ENCODE measurements around the gene SMIM10L2A.

DNA sequence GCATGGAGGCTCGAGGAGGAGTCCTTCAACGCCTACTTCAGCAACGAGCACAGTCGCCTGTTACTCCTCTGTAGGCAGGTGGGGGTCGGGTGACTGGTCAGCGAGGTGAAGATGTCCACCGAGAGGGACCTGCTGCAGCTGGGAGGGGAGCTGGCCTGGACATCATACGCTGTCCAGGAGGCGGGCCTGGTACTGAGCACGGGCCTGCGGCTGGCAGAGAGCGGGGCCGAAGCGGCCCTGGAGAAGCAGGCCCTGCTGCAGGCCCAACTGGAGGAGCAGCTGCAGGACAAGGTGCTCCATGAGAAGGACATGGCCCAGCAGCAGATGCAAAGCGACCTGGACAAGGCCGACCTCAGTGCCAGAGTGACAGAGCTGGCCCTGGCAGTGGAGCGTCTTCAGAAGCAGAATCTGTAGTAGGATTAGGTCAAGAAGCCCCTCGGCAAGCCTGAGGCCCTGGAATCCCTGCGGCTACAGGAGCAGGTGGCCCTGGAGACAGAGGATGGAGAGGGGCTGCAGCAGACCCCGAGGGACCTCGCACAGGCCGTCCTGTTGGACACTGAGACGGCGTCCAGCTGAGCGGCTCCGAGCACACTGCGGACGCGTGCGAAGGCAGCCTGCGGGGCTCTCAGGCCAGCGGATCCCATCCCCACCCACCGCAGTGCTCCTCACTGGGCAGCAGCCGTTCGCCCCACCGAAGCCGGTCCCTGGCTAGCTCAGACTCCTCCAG, 11.9 kb downstream of the SMIM10L2A start:
- no peak for TF ChIP-seq POLR2A (IDR thresholded peaks at IDR 0.05)
- TF ChIP-seq, protein P1, sequence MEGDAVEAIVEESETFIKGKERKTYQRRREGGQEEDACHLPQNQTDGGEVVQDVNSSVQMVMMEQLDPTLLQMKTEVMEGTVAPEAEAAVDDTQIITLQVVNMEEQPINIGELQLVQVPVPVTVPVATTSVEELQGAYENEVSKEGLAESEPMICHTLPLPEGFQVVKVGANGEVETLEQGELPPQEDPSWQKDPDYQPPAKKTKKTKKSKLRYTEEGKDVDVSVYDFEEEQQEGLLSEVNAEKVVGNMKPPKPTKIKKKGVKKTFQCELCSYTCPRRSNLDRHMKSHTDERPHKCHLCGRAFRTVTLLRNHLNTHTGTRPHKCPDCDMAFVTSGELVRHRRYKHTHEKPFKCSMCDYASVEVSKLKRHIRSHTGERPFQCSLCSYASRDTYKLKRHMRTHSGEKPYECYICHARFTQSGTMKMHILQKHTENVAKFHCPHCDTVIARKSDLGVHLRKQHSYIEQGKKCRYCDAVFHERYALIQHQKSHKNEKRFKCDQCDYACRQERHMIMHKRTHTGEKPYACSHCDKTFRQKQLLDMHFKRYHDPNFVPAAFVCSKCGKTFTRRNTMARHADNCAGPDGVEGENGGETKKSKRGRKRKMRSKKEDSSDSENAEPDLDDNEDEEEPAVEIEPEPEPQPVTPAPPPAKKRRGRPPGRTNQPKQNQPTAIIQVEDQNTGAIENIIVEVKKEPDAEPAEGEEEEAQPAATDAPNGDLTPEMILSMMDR (IDR thresholded peaks at IDR 0.05), result no peak
